GM12892 (cell line): Measurements from ENCODE around the gene CDC37L1.

Experiments used
- POLR2AphosphoS5 ChIP-seq: IDR thresholded peaks from 2 replicates; pipeline ENCODE4 v1.6.1; 2011; ENCODE audit warnings: low read depth, low read length, control low read depth
- TAF1 ChIP-seq: IDR thresholded peaks from 2 replicates; pipeline ENCODE4 v1.6.1; 2011; ENCODE audit warnings: low read depth, mild to moderate bottlenecking, control low read depth, low read length, borderline replicate concordance

DNA sequence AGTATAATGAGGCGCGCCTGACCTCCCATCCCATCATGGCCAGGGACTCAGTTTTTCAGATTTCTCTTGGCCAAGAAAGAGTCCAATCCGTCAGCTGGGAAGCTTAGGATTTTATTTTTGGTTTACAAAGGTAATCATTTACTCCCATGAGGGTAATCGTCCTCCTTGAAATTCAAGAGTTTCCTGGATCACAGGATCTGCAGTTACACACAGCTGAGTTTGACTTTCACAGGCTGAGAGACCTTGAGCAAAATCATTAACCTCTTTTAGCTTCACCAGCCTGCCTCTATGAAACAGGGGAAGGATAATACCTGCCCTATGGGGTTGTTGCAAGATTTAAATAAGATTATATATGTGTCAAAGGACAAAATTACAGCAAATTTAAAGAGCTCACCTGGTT lies 77.1 kb downstream of the CDC37L1 start:
- TF ChIP-seq POLR2AphosphoS5 (no peak), TAF1 (no peak)
